Spinal cord (tissue), 10 donors: ENCODE data around the gene STX8. TPM values are rescaled to one million over a fixed set of nuclear protein-coding genes. Genes with fewer than 3 reads are reported as not detected.
A peak's percentile ranks its signal among the peaks of the same experiment; 100 is the strongest.

Experiments
- DNase-seq, 6 donors: peaks; one replicate each; pipeline versions ENCODE4 v3.0.0 to v3.0.0-alpha.2; 2013 to 2015; ENCODE audit warnings: low spot score in 6 of 6, low read depth in 4 of 6
- H3K27ac ChIP-seq: one replicate; pipeline ENCODE4 v1.5.1; 2013; ENCODE audit warnings: low read depth, low read length, control low read depth
- H3K27me3 ChIP-seq: one replicate; pipeline ENCODE4 v1.6.1; 2013; ENCODE audit warnings: low read length; ENCODE audit not compliant: control insufficient read depth, insufficient read depth
- H3K36me3 ChIP-seq: one replicate; pipeline ENCODE4 v1.6.1; 2013; ENCODE audit warnings: low read length; ENCODE audit not compliant: control insufficient read depth, insufficient read depth
- H3K4me1 ChIP-seq: one replicate; pipeline ENCODE4 v1.6.1; 2013; ENCODE audit warnings: low read length; ENCODE audit not compliant: control insufficient read depth, insufficient read depth
- H3K4me3 ChIP-seq: one replicate; pipeline ENCODE4 v1.5.1; 2013; ENCODE audit warnings: low read depth, low read length, control low read depth
- H3K9me3 ChIP-seq: one replicate; pipeline ENCODE4 v1.6.1; 2013; ENCODE audit warnings: low read length; ENCODE audit not compliant: control insufficient read depth, insufficient read depth
- WGBS: methylation state at CpG from one replicate; pipeline ENCODE4 v1.1.5; 2013; ENCODE audit warnings: missing lambda C conversion rate; ENCODE audit not compliant: insufficient coverage; 5-methylcytosine and 5-hydroxymethylcytosine counted together
- polyA plus RNA-seq, 2 donors: library from polyadenylated mRNA; unstranded; fragments of 120-200 nt; gene quantifications; one replicate each; pipeline ENCODE4 v1.2.1, GENCODE V29; 2013; ENCODE audit not compliant: insufficient read length in 2 of 2
- total RNA-seq, 2 donors: library from RNA; depleted of rRNA in 1 of 2; stranded (reverse); fragments of 120-200 nt in 1 of 2; fragments of >200 nt in 1 of 2; gene quantifications; one replicate each; pipeline versions ENCODE4 v1.2.3 to v1.2.4, GENCODE V29; 2013 to 2014
- donor health status: healthy.

The STX8 gene
- total and polyA plus RNA-seq, 4 donors, result 55.5 to 89.2 (median 63.2) TPM

- 100% methylated on average over 4 of the region's 10 CpGs for WGBS
Observed at GRCh38 chr17:9334536-9335446, 240.8 kb downstream of the STX8 start.

GRCh38 chr17:9332132-9332494, 243.5 kb downstream of the STX8 start:
- Histone ChIP-seq H3K4me1 (peaks cover 31% of the 10 kb centered on the region), H3K36me3 (no peaks in the 10 kb centered on the region), H3K4me3 (no peak overlapping the region), H3K27me3 (no peaks in the 10 kb centered on the region), H3K9me3 (no peaks in the 10 kb centered on the region), H3K27ac (peak overlapping the region; percentile 84)
- DNase-seq, result no peak
- WGBS, result 43% methylated on average over 3 of the region's 6 CpGs

More at GRCh38 chr17:9334536-9335446, 240.8 kb downstream of the STX8 start:
- no peak overlapping the region for H3K27ac ChIP-seq
- no peaks in the 10 kb centered on the region for H3K9me3 ChIP-seq
- H3K4me1 ChIP-seq, result peaks cover 19% of the 10 kb centered on the region
- no peaks in the 10 kb centered on the region for H3K27me3 ChIP-seq
- no peak for DNase-seq
- H3K36me3 ChIP-seq, result no peaks in the 10 kb centered on the region
- H3K4me3 ChIP-seq, result no peak overlapping the region

GRCh38 chr17:9331279-9332131, 244.1 kb downstream of the STX8 start:
- Histone ChIP-seq H3K9me3 (no peaks in the 10 kb centered on the region), H3K27me3 (no peaks in the 10 kb centered on the region), H3K4me1 (peaks cover 31% of the 10 kb centered on the region), H3K36me3 (no peaks in the 10 kb centered on the region), H3K27ac (peak overlapping the region; percentile 84), H3K4me3 (no peak overlapping the region)
- DNase-seq, result peak in 4 of 6 donors; percentile 56 to 91 (median 69)
- WGBS, result 30% methylated on average over 10 of the region's 16 CpGs

DNA sequence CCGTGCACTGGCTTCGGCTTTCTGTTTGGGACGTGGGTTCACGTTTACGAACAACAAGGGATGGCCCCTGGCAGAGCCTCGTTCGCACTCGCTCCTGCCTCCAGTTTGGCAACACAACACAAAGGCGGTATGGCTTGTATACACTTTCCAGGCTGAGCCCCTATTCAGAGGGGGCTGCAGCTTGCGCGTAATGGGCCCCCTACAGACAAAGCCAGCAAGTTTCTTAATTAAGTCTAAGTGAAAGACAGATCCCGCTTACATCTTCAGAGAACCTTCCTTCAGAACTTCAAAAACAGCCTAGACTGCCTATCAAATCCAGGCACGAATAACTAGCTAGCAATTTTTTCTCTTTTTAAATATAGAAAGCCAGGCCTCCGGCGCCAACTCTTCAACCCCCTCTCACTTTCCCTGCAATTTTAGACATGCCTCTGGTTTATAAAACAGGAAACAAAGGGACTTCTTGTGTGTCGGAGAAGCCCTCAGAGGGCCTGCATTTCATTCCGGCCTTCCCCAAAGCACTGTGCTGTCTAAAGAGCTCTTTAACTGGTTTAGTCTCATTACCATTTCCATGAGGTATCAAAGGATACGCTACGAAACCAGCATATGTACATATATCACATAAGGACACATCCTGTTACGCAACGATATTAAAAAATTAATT, 244.9 kb downstream of the STX8 start:
- Histone ChIP-seq H3K4me3 (no peak overlapping the region), H3K4me1 (peaks cover 31% of the 10 kb centered on the region), H3K9me3 (no peaks in the 10 kb centered on the region), H3K27ac (peak overlapping the region; percentile 84), H3K36me3 (no peaks in the 10 kb centered on the region), H3K27me3 (no peaks in the 10 kb centered on the region)
- 26% methylated on average over 17 of the region's 21 CpGs for WGBS
- peak in 4 of 6 donors; percentile 35 to 89 (median 64) for DNase-seq

GRCh38 chr17:9330141-9330540, 245.5 kb downstream of the STX8 start:
- peak overlapping the region; percentile 84 for H3K27ac ChIP-seq
- H3K4me1 ChIP-seq, result peaks cover 31% of the 10 kb centered on the region
- peak in 2 of 6 donors; percentile 68 to 70 for DNase-seq
- H3K27me3 ChIP-seq, result no peaks in the 10 kb centered on the region
- no peak overlapping the region for H3K4me3 ChIP-seq
- H3K9me3 ChIP-seq, result no peaks in the 10 kb centered on the region
- WGBS, result 31% methylated on average over 3 of the region's 5 CpGs
- no peaks in the 10 kb centered on the region for H3K36me3 ChIP-seq

DNA sequence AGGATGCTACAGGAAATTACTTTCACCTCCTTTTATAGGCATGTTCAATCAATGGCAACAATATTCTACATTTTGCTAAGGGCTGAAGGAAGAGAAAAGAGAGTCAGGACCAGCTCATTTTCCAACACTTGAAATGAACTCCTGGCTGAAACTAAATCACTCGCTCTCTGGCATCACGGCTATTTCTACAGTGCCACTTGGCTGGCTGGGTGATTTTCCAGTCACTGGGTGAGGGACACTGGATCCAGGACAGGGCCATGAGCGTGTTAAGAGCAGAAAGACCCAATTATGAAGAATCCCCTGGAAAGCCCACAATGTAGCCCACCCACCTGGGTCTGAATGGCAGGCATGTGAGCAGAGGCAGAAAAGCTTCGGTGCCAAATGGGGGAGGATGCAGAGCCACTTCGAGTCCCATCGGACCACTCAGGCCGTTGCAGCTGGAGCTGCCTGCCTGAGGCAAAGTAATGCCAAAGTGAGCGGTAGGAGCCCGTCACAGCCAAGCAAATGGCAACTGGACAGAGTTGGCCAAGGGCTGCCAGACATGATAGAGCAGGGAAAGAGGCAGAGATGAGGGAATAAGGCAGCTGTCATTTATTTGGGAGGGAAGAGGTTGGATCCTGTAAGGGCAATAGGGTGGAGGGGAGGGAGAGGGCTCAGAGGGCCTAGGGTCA, 246.2 kb downstream of the STX8 start:
- peak in 2 of 6 donors; percentile 54 to 72 for DNase-seq
- 30% methylated on average over 8 of the region's 9 CpGs for WGBS
- Histone ChIP-seq H3K4me1 (peaks cover 31% of the 10 kb centered on the region), H3K27me3 (no peaks in the 10 kb centered on the region), H3K9me3 (no peaks in the 10 kb centered on the region), H3K4me3 (no peak overlapping the region), H3K27ac (peak overlapping the region; percentile 84), H3K36me3 (no peaks in the 10 kb centered on the region)

GRCh38 chr17:9324864-9325263, 250.8 kb downstream of the STX8 start:
- no peak for DNase-seq

GRCh38 chr17:9322326-9322725, 253.3 kb downstream of the STX8 start:
- H3K9me3 ChIP-seq, result peaks cover 3% of the 10 kb centered on the region
- 0% methylated on average over 1 of the region's 2 CpGs for WGBS
- peaks cover 10% of the 10 kb centered on the region for H3K4me1 ChIP-seq
- H3K27me3 ChIP-seq, result no peaks in the 10 kb centered on the region
- peak in 3 of 6 donors; percentile 51 to 89 (median 68) for DNase-seq
- H3K27ac ChIP-seq, result no peak overlapping the region
- no peak overlapping the region for H3K4me3 ChIP-seq
- no peaks in the 10 kb centered on the region for H3K36me3 ChIP-seq

More at GRCh38 chr17:9324864-9325263, 250.8 kb downstream of the STX8 start:
- Histone ChIP-seq H3K4me3 (no peak overlapping the region), H3K9me3 (no peaks in the 10 kb centered on the region), H3K36me3 (no peaks in the 10 kb centered on the region), H3K27ac (no peak overlapping the region), H3K27me3 (no peaks in the 10 kb centered on the region), H3K4me1 (peaks cover 23% of the 10 kb centered on the region)
- WGBS, result no CpG with 5 or more reads among the region's 4 CpGs

GRCh38 chr17:9321890-9322289, 253.7 kb downstream of the STX8 start:
- DNase-seq, result no peak
- Histone ChIP-seq H3K27ac (peak overlapping the region; percentile 4), H3K4me3 (no peak overlapping the region), H3K27me3 (no peaks in the 10 kb centered on the region), H3K4me1 (peaks cover 10% of the 10 kb centered on the region), H3K9me3 (peaks cover 3% of the 10 kb centered on the region), H3K36me3 (no peaks in the 10 kb centered on the region)
- 40% methylated on average over 1 of the region's 5 CpGs for WGBS
